GM10847 (cell line): ENCODE measurements around the gene CARM1.

Experiments used
- POLR2A ChIP-seq: IDR thresholded peaks from 2 replicates; pipeline ENCODE4 v1.6.1; 2011; ENCODE audit not compliant: insufficient read length; ENCODE audit errors: extremely low read depth

CARM1 gene

GRCh38 chr19:10870955-10871603, at the start of gene CARM1:
Gene CARM1 (plus strand): TSS chr19:10871553. CDS start chr19:10871703, 150 bp downstream.
- no peak for TF ChIP-seq POLR2A

DNA sequence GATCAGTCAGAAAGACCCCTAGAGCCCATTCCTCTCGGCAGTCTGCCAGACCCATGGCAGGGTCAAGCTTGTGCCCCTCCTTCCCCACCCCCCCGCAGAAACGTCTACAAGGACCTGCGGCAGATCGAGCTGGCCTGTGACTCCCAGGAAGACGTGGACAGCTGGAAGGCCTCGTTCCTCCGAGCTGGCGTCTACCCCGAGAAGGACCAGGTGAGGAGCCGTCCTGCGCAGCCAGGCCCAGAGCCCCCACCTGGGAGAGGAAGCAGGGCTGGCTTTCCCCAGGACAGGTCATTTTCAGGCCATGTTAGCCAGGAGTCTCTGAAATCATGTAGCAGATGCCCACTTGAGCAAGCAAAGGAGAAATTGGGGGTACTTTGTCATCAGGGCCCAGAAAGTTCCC, 47.7 kb upstream of the CARM1 start:
- TF ChIP-seq POLR2A = no peak

DNA sequence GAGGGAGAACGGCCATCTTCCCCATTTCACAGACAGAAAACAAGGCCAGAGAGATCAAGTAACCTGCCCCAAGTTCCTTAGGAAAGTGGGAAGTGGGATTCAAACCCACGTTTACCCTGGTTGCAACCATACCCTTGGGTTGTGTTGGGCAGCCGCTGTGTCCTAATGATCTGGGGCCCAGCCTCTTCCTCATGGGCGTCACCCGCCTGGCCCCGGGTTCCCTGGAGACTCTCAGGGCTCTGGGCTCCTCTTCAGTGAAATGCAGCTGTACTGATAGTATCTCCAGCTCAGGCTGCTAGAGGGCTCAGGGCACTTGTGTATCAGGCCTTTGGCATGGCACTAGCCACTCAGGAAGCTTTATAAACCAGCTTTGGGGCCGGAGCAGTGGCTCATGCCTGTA, 45.1 kb upstream of the CARM1 start:
- no peak for TF ChIP-seq POLR2A

GRCh38 chr19:10826846-10827245, 44.5 kb upstream of the CARM1 start:
- no peak for TF ChIP-seq POLR2A

DNA sequence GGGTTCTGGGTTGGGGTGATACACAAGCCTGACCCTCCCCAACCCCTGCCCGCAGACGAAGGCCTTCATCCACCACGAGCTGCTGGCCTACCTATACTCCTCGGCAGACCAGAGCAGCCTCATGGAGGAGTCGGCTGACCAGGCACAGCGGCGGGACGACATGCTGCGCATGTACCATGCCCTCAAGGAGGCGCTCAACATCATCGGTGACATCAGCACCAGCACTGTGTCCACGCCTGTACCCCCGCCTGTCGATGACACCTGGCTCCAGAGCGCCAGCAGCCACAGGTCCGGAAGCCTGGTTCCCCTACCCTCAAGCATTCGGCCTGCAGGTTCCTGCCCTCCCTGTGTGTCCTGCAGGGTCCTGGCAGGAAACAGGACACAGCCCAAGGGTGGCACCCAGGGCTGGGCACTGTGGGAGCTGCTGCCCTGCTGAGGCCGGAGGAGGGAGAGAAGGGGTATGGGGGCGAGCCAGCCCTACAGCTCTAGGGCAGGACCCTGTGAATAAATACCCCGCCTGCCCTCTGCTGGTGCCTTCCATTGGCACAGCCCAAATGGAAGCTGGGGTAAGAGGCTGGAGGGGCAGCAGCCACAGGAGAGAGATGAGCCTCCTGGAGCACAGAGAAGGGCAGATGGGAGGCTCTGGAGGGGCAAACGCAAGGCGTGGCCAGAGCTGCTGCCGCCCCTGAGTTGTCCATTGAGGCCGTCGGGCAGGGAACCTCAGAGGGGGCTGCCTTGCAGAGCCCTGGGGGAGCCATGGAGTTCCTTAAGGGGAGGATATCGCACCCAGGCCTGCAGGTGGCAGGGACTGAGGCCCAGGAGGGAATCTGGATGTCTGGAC, 42.2 kb upstream of the CARM1 start:
- TF ChIP-seq POLR2A = no peak

- TF ChIP-seq POLR2A = no peak
These were observed 41.4 kb upstream of the CARM1 start for GRCh38 chr19:10829967-10830366.

- TF ChIP-seq POLR2A = no peak
These were observed 41.0 kb upstream of the CARM1 start for GRCh38 chr19:10830370-10830769.

DNA sequence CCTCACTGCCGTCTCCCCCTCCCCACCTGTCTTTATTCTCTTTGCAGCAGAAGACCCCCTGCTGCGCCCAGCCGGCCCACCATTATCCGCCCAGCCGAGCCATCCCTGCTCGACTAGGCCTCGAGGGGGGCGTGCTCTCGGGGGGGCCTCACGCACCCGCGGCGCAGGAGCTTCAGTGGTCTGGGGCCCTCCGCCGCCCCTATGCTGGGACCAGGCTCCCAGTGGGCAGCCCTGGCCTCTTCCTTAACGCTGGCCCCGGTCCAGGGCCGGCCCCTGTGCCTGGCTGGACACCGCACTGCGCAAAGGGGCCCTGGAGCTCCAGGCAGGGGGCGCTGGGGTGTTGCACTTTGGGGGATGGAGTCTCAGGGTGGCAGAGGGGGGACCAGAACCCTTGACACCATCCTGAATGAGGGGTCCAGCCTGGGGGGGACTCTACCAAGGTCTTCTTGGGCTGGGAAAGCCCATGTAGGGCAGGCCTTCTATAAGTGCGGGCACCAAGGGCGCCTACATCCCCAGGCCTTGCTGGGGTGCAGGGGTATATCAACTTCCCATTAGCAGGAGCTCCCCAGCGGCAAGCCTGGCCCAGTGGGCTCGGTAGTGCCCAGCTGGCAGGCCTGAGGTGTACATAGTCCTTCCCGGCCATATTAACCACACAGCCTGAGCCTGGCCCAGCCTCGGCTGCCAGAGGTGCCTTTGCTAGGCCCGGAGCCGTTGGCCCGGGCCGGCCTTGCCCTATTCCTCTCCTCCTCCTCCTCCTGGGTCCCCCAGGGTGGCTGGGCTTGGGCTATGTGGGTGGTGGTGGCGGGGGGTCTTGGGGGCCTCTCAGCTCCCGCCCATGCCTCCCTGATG, 40.2 kb upstream of the CARM1 start:
- TF ChIP-seq POLR2A = no peak

DNA sequence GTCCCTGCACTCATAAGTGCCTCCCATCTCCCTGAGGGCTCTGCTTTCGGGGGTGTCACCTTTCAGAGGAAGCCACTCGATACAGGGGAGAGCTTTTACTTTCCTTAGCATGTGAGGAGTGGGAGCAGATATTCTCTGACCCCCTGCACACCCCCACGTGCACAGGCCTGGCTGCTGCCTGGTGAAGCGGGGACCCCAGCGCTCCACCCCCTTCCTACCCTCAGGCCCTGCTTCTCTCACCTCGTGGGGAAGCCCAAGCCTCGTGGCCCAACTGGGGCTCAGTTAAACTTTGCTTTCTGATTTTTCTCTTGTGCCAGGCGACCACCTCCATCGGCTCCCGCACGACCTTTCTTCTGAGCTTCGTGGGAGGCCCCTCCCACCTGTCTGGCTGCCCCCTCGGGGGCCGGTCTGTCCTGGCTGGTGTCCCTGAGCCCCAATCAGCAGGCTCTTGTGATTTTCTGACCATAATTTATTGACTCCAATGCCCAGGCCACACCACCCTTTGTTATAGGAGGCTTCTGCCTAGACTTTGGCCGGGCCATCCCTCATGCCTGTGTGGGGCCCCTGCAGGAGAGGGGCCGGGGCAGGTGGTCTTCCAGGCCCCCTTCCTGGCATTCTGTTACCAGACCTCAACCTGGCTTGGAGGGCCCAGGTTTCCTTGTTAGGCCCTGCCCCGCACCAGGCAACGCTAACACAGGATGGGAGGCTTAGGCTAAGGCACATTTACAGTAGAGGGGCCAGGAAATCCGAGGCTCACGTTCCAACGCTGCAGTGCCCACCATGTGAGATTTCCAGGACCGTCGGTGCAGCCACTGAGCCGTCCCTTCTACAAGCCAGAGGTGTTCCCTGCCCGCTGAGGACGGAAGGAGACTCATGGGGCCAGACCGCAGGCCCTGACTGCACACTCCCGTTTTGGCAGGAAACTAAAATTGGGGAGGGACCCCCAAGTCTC, 39.1 kb upstream of the CARM1 start:
- TF ChIP-seq POLR2A = no peak

DNA sequence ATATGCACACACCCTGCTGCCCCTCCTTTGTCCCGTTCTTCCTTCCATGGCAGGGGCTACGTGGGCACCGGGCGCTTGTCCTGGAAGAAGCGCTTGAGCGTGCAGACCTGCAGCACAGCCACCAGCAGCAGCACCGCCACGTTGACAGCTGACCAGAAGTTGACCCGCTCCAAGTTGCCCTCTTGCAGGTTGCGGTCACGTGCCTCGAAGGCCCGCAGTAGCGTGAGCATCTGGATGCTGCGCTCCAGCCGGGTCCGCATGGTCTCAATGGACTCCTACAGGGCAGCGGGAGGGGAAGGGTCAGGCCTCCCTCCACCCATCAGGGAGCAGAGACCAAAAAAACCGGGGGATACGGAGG, 38.4 kb upstream of the CARM1 start:
- no peak for TF ChIP-seq POLR2A

- no peak for TF ChIP-seq POLR2A
These were observed 36.1 kb upstream of the CARM1 start for GRCh38 chr19:10835089-10835753.

GRCh38 chr19:10835754-10836478, 35.4 kb upstream of the CARM1 start, which contains the start of gene TMED1:
Gene TMED1 (minus strand): TSS chr19:10836212. CDS start chr19:10836191, 21 bp downstream.
- TF ChIP-seq POLR2A = peak; percentile 30
